K562 (cell line): ENCODE measurements around the gene CFAP97D1. TPM values are rescaled to one million over a fixed set of nuclear protein-coding genes. Genes with fewer than 3 reads are reported as not detected.
A peak's percentile ranks its signal among the peaks of the same experiment; 100 is the strongest.

Experiments
- ESRRB ChIP-seq: fragments of 250-450 bp; sonication (Bioruptor Pico); IDR thresholded peaks from 2 replicates; pipeline ENCODE4 v1.5.0; 2020; ENCODE audit warnings: mild to moderate bottlenecking, moderate library complexity, borderline replicate concordance
- SREBF1 ChIP-seq: fragments of 150-350 bp; IDR thresholded peaks from 2 replicates; pipeline ENCODE4 v1.6.1; 2014; ENCODE audit warnings: antibody characterized with exemption, low read depth, low read length, borderline replicate concordance
- UBTF ChIP-seq, 2 experiments: IDR thresholded peaks; 2 replicates each; pipeline ENCODE4 v1.6.1; 2012; ENCODE audit warnings: improper control_type of control experiment in 2 of 2, low read depth in 2 of 2, low read length in 2 of 2, borderline replicate concordance in 1 of 2
- ZNF24 ChIP-seq: fragments of 450-650 bp; IDR thresholded peaks from 2 replicates; pipeline ENCODE4 v1.6.1; 2016
- ZNF75A ChIP-seq: fragments of 450-650 bp; formaldehyde crosslinking; IDR thresholded peaks from 2 replicates; pipeline ENCODE4 v1.4.0; 2020; ENCODE audit warnings: mild to moderate bottlenecking
- polyA plus RNA-seq, 8 experiments: library from polyadenylated mRNA; depleted of rRNA in 4 of 8; stranded (reverse) in 5 of 8; unstranded in 3 of 8; fragments of >200 nt; fragmentation: Nextera tagmentation in 2 of 8; fragmentation: Illumina TruSeq in 1 of 8; extraction: Ambion mirVana in 2 of 8; extraction: Trizol in 1 of 8; gene quantifications; 2 replicates each; pipeline versions ENCODE4 v1.2.1 to v1.2.3, GENCODE V29; 2011 to 2014; ENCODE audit warnings: inconsistent platforms in 1 of 8, missing spikeins in 1 of 8
- total RNA-seq, 7 experiments: library from RNA; depleted of rRNA in 6 of 7; stranded (reverse); fragments of >200 nt in 6 of 7; fragmentation: Illumina TruSeq in 2 of 7; extraction: Trizol in 2 of 7; gene quantifications; 2 replicates each; pipeline versions ENCODE4 v1.2.1 to v1.2.3, GENCODE V29; 2011 to 2021; ENCODE audit warnings: low replicate concordance in 1 of 7

CFAP97D1 gene
- total and polyA plus RNA-seq, 9 of the 15 experiments (the other 6 are each of a cell fraction or from before 2014, with no cell fraction given): not detected

- TF ChIP-seq ESRRB (CRISPR knock-in tag) (no peak), SREBF1 (no peak), ZNF75A (CRISPR knock-in tag) (no peak), UBTF (IDR thresholded peaks at IDR 0.05; ENCODE audit: borderline replicate concordance in 1 of 2, low read depth in 2 of 2, low read length in 2 of 2) (0 out of 4 replicates have a peak, but pooled peaks have one; percentile 17 to 50), ZNF24 (no peak)
Measured at GRCh38 chr17:43778337-43779144, 1.7 kb upstream of the CFAP97D1 start, which contains the start of gene DUSP3 (continued).
